ENCODE results near the gene FOXO4. TPM values are rescaled to one million over a fixed set of nuclear protein-coding genes. Genes with fewer than 3 reads are reported as not detected.
A peak's percentile ranks its signal among the peaks of the same experiment; 100 is the strongest.

Gene FOXO4
- total RNA-seq, 4 donors from 2014 or later = 28.2 to 45.0 (median 35.3) TPM

DNA sequence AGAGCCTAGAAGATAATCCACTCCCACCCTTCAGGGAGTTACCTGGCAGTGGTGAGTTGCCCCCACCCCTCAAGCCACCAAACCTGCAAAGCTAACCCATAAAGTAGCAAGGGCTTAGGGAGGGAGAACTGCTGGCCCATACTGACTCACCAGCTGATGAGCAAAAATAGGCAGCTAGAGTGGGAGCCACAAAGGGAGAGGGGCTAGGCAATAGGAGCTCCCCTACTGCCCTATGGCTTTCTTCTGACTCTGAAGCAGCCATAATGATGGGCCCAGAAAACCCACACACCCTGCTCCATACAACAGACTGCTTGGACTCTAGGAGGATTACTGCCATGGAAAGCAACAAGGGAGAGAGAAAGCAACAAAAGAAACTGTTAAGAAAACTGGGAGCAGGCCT is 35.5 kb upstream of the FOXO4 start:
- intact Hi-C loops (cut with DNase I) = no loop called here

DNA sequence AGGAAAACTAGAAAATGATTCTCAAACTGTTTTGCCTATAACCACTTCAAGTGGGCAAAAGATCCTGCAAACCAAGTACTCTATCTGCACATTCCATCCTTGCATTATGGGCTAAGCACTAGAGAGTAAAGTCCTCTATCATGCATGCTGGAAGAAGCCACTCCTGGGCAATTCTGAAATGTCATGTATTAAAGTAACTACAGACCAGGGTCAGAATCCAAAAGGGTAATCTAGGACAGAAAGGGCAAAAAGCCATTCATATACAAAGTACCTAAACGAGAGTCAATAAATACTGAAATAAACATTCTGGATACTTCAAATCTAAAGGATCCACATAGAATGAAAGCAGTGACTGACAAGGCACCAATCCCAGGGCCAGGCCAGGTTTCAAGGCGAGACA is 28.6 kb upstream of the FOXO4 start:
- WGBS = 34% methylated on average over 2 of the region's 2 CpGs
- intact Hi-C loops (cut with DNase I) = no loop called here

More for the DNA sequence above, 35.5 kb upstream of the FOXO4 start:
- Histone ChIP-seq H3K27me3 (no peaks in the 10 kb centered on the region), H3K36me3 (peaks cover 3 to 42% (median 32%) of the 10 kb centered on the region in 4 donors), H3K9me3 (no peaks in the 10 kb centered on the region), H3K27ac (replicated peaks in 1 of 4) (no peak overlapping the region), H3K4me3 (no peak overlapping the region), H3K4me1 (no peaks in the 10 kb centered on the region)
- TF ChIP-seq EP300 (IDR thresholded peaks at IDR 0.05) (no peak), POLR2AphosphoS5 (IDR thresholded peaks at IDR 0.05) (no peak), POLR2A (IDR thresholded peaks at IDR 0.05; ENCODE audit: low read depth) (no peak)
- TF ChIP-seq, protein P1, sequence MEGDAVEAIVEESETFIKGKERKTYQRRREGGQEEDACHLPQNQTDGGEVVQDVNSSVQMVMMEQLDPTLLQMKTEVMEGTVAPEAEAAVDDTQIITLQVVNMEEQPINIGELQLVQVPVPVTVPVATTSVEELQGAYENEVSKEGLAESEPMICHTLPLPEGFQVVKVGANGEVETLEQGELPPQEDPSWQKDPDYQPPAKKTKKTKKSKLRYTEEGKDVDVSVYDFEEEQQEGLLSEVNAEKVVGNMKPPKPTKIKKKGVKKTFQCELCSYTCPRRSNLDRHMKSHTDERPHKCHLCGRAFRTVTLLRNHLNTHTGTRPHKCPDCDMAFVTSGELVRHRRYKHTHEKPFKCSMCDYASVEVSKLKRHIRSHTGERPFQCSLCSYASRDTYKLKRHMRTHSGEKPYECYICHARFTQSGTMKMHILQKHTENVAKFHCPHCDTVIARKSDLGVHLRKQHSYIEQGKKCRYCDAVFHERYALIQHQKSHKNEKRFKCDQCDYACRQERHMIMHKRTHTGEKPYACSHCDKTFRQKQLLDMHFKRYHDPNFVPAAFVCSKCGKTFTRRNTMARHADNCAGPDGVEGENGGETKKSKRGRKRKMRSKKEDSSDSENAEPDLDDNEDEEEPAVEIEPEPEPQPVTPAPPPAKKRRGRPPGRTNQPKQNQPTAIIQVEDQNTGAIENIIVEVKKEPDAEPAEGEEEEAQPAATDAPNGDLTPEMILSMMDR (IDR thresholded peaks at IDR 0.05) = no peak
- DNase-seq (ENCODE audit: extremely low spot score) = no peak

DNA sequence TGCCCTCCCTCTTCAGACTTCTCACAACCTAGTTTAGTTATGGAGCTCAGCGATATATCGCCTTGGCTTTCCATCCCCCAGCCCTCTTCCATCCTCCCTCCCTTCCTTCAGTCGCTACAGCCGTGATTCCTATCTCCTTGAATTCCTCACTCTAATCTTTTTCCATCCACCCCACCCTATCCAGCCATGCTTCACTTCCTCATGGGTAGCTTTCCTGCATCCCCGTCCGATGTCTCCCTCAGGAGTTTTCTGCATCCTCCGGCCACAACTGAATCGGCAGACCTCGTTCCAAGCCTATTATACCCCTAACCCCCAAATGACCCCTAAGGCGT is 28.0 kb upstream of the FOXO4 start:
- TF ChIP-seq, protein P1 (IDR thresholded peaks at IDR 0.05) = no peak
- TF ChIP-seq EP300 (IDR thresholded peaks at IDR 0.05) = no peak
- TF ChIP-seq POLR2A (IDR thresholded peaks at IDR 0.05; ENCODE audit: low read depth) = no peak
- no peak for TF ChIP-seq POLR2AphosphoS5 (IDR thresholded peaks at IDR 0.05)
- no peaks in the 10 kb centered on the region for H3K27me3 ChIP-seq
- peaks cover 0 to 1% (median under 1%) of the 10 kb centered on the region in 4 donors for H3K36me3 ChIP-seq
- no peak for DNase-seq (ENCODE audit: extremely low spot score)
- H3K4me1 ChIP-seq = peaks cover 6 to 15% (median 13%) of the 10 kb centered on the region in 4 donors
- intact Hi-C loops (cut with DNase I) = no loop called here
- H3K9me3 ChIP-seq = no peaks in the 10 kb centered on the region
- peak overlapping the region; percentile 60 to 74 (median 64) for H3K4me3 ChIP-seq
- WGBS = 33% methylated on average over 10 of the region's 10 CpGs
- peak overlapping the region; percentile 81 to 87 (median 86) for H3K27ac ChIP-seq (replicated peaks in 1 of 4)

More for the DNA sequence above, 28.6 kb upstream of the FOXO4 start:
- no peak for DNase-seq (ENCODE audit: extremely low spot score)
- TF ChIP-seq, protein P1 (IDR thresholded peaks at IDR 0.05) = no peak
- TF ChIP-seq POLR2A (IDR thresholded peaks at IDR 0.05; ENCODE audit: low read depth) (no peak), POLR2AphosphoS5 (IDR thresholded peaks at IDR 0.05) (no peak), EP300 (IDR thresholded peaks at IDR 0.05) (no peak)
- Histone ChIP-seq H3K27ac (replicated peaks in 1 of 4) (peak overlapping the region; percentile 81 to 87 (median 86)), H3K9me3 (no peaks in the 10 kb centered on the region), H3K4me1 (peaks cover 6 to 15% (median 13%) of the 10 kb centered on the region in 4 donors), H3K4me3 (peak overlapping the region; percentile 60 to 74 (median 64)), H3K27me3 (no peaks in the 10 kb centered on the region), H3K36me3 (peaks cover 0 to 7% (median 3%) of the 10 kb centered on the region in 4 donors)

DNA sequence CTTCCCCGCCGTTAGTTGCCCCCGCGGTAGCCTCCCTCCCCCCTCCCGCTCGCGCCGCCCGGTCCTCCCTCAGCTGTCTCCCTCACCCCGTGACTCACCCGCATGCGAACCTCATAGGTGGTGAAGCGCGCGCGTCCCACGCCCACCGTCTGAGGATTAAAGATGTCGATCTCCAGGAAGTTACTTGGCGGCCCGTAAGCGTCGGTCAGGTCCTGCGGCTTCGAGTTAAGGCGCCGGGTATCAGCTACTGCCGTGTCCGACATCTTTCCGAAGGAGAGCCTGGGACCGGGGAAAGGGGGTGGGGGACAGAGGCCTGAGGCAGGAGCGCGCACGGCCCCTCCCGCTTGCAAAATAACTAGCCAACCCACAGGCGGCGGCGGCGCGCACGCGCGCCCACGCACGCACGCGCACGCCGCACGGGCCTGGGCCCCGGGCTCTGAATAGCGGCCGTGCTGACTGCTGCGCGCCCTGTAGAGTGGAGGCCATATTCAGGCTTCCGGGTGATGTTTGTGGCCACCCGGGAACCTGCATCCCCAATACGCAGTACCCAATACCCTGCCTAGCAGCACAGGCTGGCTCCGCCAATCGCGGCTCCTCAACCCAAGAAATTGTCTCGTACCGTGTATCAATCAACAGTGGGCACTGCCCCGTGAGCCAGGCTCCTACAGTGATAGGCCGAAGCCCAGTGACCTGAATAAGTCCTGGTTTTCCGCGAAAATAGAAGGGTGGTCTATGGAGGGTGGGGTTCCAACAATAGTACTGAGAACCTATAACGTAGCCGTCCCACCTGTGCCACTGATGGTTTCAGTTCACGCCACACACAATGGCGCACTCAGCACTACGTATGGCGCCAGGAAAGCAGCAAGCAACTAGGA is 27.4 kb upstream of the FOXO4 start, which contains the start of gene SNX12:
Gene SNX12, minus strand, starts transcription at position 291 of the 875 bp plus-strand sequence. Its CDS starts 28 bp downstream, at position 263.
- intact Hi-C loops (cut with DNase I) = no loop called here
- DNase-seq (ENCODE audit: extremely low spot score) = peak; percentile 93
- H3K4me1 ChIP-seq = peaks cover 6 to 15% (median 13%) of the 10 kb centered on the region in 4 donors
- no peaks in the 10 kb centered on the region for H3K9me3 ChIP-seq
- WGBS = 44% methylated on average over 25 of the region's 73 CpGs
- TF ChIP-seq EP300 (IDR thresholded peaks at IDR 0.05) (no peak), POLR2A (IDR thresholded peaks at IDR 0.05; ENCODE audit: low read depth) (peak; percentile 9), POLR2AphosphoS5 (IDR thresholded peaks at IDR 0.05) (peak; percentile 66 to 81)
- TF ChIP-seq, protein P1 (IDR thresholded peaks at IDR 0.05) = peak in 1 of 3 experiments; percentile 78
- no peaks in the 10 kb centered on the region for H3K36me3 ChIP-seq
- peak within 1 kb of the TSS; percentile 81 to 87 (median 86) for H3K27ac ChIP-seq (replicated peaks in 1 of 4)
- no peaks in the 10 kb centered on the region for H3K27me3 ChIP-seq
- H3K4me3 ChIP-seq = peak within 1 kb of the TSS; percentile 60 to 74 (median 64)

All from esophagus muscularis mucosa (tissue), 4 donors.